Uterus (tissue), 4 donors: ENCODE measurements around the gene TWF1. TPM values are rescaled to one million over a fixed set of nuclear protein-coding genes. Genes with fewer than 3 reads are reported as not detected.

Source experiments
- DNase-seq, 2 donors: peaks; one replicate each; pipeline ENCODE4 v3.0.0-alpha.2; 2019 to 2020
- H3K27ac ChIP-seq, 2 donors: fragments of 200-600 bp; sonication (generic); 1 replicate in 1 of 2; 2 replicates in 1 of 2; pipeline ENCODE4 v1.5.1; 2016 to 2018
- H3K27me3 ChIP-seq, 2 donors: fragments of 200-600 bp; sonication (generic); one replicate each; pipeline ENCODE4 v1.5.1; 2018 to 2019; ENCODE audit warnings: control low read depth in 1 of 2
- H3K36me3 ChIP-seq, 2 donors: fragments of 200-600 bp; sonication (generic); one replicate each; pipeline ENCODE4 v1.5.1; 2019; ENCODE audit warnings: control low read depth in 1 of 2
- H3K4me1 ChIP-seq, 2 donors: fragments of 200-600 bp; sonication (generic); one replicate each; pipeline ENCODE4 v1.5.1; 2018 to 2019; ENCODE audit warnings: control low read depth in 1 of 2
- H3K4me3 ChIP-seq, 2 donors: fragments of 200-600 bp; sonication (generic); 1 replicate in 1 of 2; 2 replicates in 1 of 2; pipeline ENCODE4 v1.5.1; 2018 to 2019; ENCODE audit warnings: mild to moderate bottlenecking in 1 of 2
- H3K9me3 ChIP-seq, 2 donors: fragments of 200-600 bp; sonication (generic); one replicate each; pipeline ENCODE4 v1.5.1; 2019; ENCODE audit warnings: control low read depth in 1 of 2
- POLR2A ChIP-seq, 2 donors: fragments of 450-650 bp; IDR thresholded peaks; one replicate each; pipeline ENCODE4 v1.6.1; 2016; ENCODE audit warnings: antibody characterized with exemption in 2 of 2, mild to moderate bottlenecking in 1 of 2, moderate library complexity in 1 of 2
- intact Hi-C: fragments of 100-400 bp; cut with DNase I; formaldehyde crosslinking; loops from one replicate; pipeline ENCODE4 v1.15.1; 2023; ENCODE audit warnings: low total_unique reads
- total RNA-seq, 4 donors: library from RNA; depleted of rRNA in 3 of 4; stranded (reverse); fragments of >200 nt in 3 of 4; gene quantifications; one replicate each; pipeline versions ENCODE4 v1.1.0 to v1.2.4, GENCODE V29; 2014 to 2023
- TF ChIP-seq, protein P1 (sequence below), 4 experiments: fragments of 200-600 bp in 2 of 4; fragments of 450-650 bp in 2 of 4; sonication (generic) in 2 of 4; IDR thresholded peaks; one replicate each; pipeline ENCODE4 v1.5.1; 2016 to 2019; ENCODE audit warnings: antibody characterized with exemption in 4 of 4, mild to moderate bottlenecking in 2 of 4, moderate library complexity in 1 of 4
- donor health status: DM: yes; HTN: yes; CAD: no.

Gene TWF1
- total RNA-seq, 4 donors from 2014 or later = 21.8 to 113 (median 71.4) TPM

DNA sequence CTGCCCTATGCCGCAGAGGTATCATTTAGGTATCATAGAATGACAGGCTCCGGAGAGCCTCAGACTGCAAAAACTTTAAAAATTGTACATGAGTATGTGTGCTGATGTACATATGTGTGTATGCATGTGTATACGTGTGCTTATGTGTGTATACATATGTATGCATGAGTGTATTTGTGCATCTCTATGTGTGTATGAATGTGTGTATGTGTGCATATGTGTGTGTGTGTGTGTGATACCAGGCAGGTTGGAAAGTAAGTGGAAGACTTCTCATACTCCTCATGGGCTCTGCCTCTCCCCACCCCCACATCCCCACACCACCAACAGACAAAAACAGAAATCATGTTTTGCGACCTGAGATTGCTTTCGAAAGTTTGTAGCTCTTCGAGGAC lies 29.1 kb upstream of the TWF1 start:
- no peaks in the 10 kb centered on the region for H3K36me3 ChIP-seq
- H3K4me3 ChIP-seq = peak overlapping the region; percentile 50 to 71
- peak overlapping the region; percentile 86 to 89 for H3K27ac ChIP-seq
- H3K4me1 ChIP-seq = no peaks in the 10 kb centered on the region
- TF ChIP-seq POLR2A (IDR thresholded peaks at IDR 0.05) = no peak
- TF ChIP-seq, protein P1, sequence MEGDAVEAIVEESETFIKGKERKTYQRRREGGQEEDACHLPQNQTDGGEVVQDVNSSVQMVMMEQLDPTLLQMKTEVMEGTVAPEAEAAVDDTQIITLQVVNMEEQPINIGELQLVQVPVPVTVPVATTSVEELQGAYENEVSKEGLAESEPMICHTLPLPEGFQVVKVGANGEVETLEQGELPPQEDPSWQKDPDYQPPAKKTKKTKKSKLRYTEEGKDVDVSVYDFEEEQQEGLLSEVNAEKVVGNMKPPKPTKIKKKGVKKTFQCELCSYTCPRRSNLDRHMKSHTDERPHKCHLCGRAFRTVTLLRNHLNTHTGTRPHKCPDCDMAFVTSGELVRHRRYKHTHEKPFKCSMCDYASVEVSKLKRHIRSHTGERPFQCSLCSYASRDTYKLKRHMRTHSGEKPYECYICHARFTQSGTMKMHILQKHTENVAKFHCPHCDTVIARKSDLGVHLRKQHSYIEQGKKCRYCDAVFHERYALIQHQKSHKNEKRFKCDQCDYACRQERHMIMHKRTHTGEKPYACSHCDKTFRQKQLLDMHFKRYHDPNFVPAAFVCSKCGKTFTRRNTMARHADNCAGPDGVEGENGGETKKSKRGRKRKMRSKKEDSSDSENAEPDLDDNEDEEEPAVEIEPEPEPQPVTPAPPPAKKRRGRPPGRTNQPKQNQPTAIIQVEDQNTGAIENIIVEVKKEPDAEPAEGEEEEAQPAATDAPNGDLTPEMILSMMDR (IDR thresholded peaks at IDR 0.05) = no peak
- H3K27me3 ChIP-seq = no peaks in the 10 kb centered on the region
- no peak for DNase-seq
- H3K9me3 ChIP-seq = no peaks in the 10 kb centered on the region
- intact Hi-C loops = no loop called here

DNA sequence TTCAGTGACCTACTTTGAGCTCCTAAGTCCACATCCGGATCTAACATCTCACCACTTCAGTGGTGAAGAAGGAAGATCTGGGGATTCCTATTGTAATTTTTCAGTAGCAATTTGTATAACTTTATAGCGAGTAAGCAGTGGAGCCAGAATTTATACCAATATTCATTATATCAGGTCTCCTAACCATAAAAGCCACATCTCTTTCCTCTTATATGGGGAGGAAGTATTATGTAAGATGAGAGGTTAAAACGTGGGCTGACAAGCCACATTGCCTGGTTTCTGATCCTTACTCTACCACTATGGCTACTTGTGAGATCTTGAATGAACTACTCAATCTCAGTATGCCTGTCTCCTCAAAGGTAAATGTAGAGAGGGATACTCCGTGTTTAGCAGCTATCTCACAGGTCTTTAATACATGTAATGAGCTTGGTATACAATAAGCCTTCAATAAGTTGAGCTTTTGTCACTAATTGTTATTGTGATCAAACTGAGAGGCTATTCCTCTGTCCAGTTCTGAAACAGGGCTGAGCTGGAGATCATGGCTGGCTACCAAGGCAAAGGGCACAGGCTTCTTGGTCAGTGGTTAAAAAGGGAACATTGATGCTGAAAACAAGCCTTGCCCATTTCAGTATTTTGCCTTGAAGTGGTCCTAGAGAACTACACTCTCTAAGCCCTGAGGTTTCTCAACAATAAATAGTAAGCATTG lies 26.5 kb upstream of the TWF1 start:
- no peaks in the 10 kb centered on the region for H3K9me3 ChIP-seq
- no peaks in the 10 kb centered on the region for H3K27me3 ChIP-seq
- H3K4me3 ChIP-seq = no peak overlapping the region
- H3K36me3 ChIP-seq = no peaks in the 10 kb centered on the region
- intact Hi-C loops = no loop called here
- H3K4me1 ChIP-seq = no peaks in the 10 kb centered on the region
- H3K27ac ChIP-seq = no peak overlapping the region
- TF ChIP-seq, protein P1 (IDR thresholded peaks at IDR 0.05) = no peak
- TF ChIP-seq POLR2A (IDR thresholded peaks at IDR 0.05) = no peak
- DNase-seq = no peak

DNA sequence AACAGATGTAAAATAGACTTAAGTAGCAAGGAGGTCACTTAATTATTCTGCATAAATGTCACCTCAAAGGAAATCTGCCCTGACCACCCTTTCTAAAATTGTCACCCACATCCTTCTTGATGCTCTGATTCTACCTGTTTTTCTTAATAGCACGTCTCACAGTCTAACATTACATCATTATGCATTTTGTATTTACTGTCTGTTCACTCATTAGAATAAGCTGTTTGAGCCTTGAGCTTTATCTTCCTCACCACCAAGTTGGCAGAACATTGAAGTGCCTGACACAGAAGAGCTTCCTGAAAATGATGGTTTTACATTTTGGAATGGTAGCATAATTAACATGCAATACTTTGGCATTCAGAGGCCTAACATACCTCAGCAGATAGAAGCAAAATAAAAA lies 21.0 kb upstream of the TWF1 start:
- TF ChIP-seq POLR2A (IDR thresholded peaks at IDR 0.05) = no peak
- TF ChIP-seq, protein P1 (IDR thresholded peaks at IDR 0.05) = no peak
- DNase-seq = no peak
- intact Hi-C loops = no loop called here
- Histone ChIP-seq H3K4me3 (no peak overlapping the region), H3K27me3 (no peaks in the 10 kb centered on the region), H3K4me1 (no peaks in the 10 kb centered on the region), H3K36me3 (no peaks in the 10 kb centered on the region), H3K27ac (no peak overlapping the region), H3K9me3 (no peaks in the 10 kb centered on the region)

DNA sequence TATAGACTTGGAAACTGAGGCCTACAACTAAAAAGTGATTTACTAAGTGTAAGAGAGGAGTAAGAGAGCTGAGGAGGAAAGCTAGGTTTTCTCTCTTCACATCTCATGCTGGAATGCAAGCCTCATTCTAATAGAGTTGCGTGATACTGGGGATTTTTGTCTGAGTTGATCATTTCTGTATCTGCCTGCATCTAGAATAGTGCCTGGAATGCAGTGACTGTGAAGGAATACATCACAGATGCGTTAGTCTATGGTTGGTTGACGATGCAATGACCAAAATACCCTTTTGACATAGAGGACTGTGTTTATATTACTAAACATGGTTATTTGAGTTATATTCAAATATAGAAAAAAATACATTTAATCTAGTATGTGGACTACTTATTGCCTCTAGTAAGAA lies 20.6 kb upstream of the TWF1 start:
- H3K36me3 ChIP-seq = no peaks in the 10 kb centered on the region
- no peaks in the 10 kb centered on the region for H3K4me1 ChIP-seq
- intact Hi-C loops = no loop called here
- no peaks in the 10 kb centered on the region for H3K9me3 ChIP-seq
- TF ChIP-seq, protein P1 (IDR thresholded peaks at IDR 0.05) = no peak
- no peak for TF ChIP-seq POLR2A (IDR thresholded peaks at IDR 0.05)
- no peak for DNase-seq
- H3K27me3 ChIP-seq = no peaks in the 10 kb centered on the region
- H3K27ac ChIP-seq = no peak overlapping the region
- no peak overlapping the region for H3K4me3 ChIP-seq

DNA sequence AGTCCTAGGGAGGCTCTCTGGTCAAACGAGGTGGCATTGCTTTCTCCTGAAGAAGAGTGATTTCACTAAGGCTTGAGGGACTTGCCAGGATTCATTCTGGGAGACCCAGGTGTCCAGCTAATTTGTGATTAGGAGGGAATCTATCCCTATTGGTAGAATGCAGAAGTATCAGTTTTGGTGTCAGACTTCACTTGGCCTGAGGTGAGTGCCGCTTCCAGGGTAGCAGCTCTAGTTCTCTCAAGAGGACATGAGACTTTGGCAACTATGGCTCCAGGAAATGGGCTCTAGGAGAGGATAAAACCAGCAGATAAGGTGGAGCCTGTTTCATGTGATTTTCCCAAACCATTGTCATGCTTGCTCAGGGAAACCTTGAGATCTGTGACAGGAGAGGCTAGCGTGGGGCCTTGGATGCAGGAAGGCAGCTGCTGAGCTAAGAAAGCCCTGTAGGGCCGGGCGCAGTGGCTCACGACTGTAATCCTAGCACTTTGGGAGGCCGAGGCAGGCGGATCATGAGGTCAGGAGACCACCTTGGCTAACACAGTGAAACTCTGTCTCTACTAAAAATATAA lies 18.2 kb upstream of the TWF1 start:
- H3K27ac ChIP-seq = no peak overlapping the region
- no peak overlapping the region for H3K4me3 ChIP-seq
- intact Hi-C loops = no loop called here
- H3K4me1 ChIP-seq = no peaks in the 10 kb centered on the region
- H3K36me3 ChIP-seq = no peaks in the 10 kb centered on the region
- no peaks in the 10 kb centered on the region for H3K27me3 ChIP-seq
- no peak for TF ChIP-seq POLR2A (IDR thresholded peaks at IDR 0.05)
- TF ChIP-seq, protein P1 (IDR thresholded peaks at IDR 0.05) = no peak
- DNase-seq = no peak
- H3K9me3 ChIP-seq = no peaks in the 10 kb centered on the region
